GM18498 (cell line): ENCODE results near the gene CLTA.
"Not testable (repeated sequence)": the region's sequence is repeated elsewhere in the genome, so short reads cannot be mapped to it uniquely, and the experiment has no call there.

Experiments
- ATAC-seq: cut with Tn5 transposase; IDR thresholded peaks from one replicate; pipeline ENCODE4 v1.9.1; 2021; ENCODE audit warnings: mild to moderate bottlenecking, moderate library complexity; ENCODE audit not compliant: unreplicated experiment

CLTA gene

GRCh38 chr9:36180243-36180642 lies 10.5 kb upstream of the CLTA start:
- not testable (repeated sequence) for ATAC-seq

DNA sequence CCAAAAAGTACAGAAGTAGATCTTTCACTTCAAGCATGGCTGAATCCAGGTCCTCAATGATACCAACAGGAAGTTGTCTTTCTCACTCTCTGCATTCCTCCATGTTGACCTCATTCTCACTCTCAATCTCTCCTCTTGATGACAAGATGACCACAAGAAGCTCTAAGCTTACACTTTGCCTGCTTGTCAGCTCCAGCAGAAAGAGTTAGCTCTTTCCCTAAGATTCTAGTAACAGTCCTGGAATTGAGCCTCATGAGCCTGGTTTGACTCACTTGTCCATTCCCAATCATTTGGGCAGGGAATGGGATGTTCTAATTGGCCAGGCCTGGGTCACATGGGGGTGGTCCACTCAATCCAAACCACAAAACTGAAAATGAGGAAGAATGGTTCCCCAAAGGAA lies 3.3 kb upstream of the CLTA start:
- ATAC-seq: no peak

DNA sequence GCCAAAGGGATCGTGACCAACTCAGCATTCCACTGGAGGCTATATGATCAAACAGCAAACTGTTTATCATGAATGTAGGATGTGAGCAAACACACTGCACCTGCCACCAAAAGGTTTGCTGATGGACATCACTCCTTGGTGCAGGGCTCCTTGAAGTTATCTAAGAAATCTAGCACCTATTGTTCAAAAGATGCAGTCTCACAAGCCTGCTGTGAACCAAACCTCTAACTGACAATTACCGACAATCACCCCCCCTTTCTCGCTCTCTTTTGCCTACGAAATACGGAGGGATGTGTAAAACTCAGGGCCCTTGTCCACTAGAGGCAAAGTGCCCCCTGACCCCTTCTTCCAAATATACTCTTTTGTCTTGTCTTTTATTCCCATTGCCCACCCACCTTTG lies 2.5 kb upstream of the CLTA start:
- no peak for ATAC-seq

GRCh38 chr9:36189976-36190375 lies 745 bp upstream of the CLTA start:
- ATAC-seq: no peak

- ATAC-seq: peak; percentile 15
Observed at GRCh38 chr9:36191290-36191645, 547 bp downstream of the CLTA start.

- no peak for ATAC-seq
Observed at GRCh38 chr9:36191686-36192085, 965 bp downstream of the CLTA start.

GRCh38 chr9:36192196-36192595 lies 1.5 kb downstream of the CLTA start:
- ATAC-seq: no peak

DNA sequence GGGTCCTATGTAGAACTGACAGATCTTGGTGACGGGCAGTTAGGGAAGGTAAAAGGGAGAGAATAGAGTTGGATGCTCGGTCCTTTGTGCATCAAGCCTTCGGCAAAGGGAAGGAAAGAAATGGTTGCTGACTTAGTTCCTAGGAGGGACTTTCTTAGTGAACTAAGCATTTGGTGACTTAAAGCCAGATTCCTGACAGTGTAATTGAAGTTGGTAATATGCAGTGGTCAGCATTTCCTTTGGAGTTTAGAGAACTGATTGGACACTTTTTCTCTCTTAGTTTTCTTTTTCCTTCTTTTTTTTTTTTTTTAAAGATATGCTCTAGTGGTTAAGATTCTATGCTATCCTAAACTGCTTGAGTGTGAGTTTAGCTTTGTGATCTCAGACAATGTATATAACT lies 2.3 kb downstream of the CLTA start:
- no peak for ATAC-seq

DNA sequence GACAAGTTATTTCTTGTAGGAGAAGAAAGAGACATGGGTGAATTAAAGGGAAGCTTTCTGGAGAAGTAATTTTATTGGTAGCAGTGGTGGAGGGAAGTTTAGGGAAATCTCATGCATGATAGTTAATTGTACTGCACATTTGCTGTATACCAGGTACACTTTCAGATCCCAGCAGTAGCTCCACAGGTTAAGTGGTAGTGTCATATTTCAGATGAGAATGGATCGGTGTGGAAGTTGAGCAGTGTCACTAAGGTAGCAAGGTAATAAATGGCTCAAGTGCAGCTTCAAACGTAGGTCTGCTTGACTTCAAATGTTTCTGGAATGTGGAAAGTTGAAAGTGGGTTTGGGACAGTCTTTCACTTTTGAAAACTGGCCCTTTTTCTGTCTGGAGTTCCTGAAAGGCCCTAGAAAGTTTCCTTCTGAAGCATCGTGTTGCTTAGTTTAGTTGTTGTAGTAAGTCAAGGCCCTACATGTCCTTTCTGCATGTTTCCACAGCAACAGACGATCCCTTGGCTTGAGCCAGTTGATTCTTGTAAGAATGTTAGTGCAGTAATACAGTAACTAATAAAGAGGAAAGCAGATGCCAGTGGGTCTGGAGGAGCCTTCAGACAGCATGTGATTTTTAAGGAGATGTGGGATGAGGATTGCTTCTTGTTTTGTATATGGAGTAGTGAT lies 3.7 kb downstream of the CLTA start:
- no peak for ATAC-seq

- ATAC-seq: no peak
Observed at GRCh38 chr9:36204906-36205547, 14.3 kb downstream of the CLTA start.

GRCh38 chr9:36207016-36207415 lies 16.3 kb downstream of the CLTA start:
- no peak for ATAC-seq

GRCh38 chr9:36207546-36208012 lies 16.9 kb downstream of the CLTA start:
- no peak for ATAC-seq

DNA sequence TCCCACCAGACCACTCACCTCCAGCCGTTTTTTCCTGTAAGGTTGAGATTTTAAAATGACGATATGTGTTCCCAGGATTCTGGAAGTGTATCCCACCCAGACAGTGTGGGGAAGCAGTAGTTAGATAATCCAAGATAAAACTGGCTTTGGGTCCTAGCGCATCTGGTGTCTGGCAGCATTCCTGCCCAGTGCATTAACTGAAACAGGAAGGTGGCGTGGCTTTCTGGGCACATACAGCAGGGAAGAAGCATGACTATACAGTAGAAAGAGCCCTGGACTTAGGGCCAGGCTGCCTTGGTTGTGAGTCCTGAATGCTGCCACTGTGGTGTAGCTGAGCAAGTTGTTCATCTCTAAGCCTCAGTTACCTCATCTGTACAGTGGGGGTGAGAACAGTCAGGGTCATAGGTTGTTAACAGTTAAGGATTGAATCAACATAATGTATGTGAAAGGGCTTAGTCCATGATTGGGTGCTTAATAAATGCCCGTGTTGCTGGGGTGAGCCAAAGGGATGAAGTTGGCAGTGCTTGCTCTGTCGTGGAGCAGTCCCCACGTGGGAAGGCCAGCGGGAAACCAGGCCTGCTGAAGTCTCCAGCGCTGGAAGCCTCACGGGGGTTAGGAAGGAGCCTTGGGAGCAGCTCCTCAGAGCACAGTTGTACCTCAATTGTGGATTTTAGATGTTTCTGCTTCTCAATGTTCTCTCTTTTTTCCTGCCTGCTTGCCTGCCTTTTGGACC lies 18.0 kb downstream of the CLTA start:
- ATAC-seq: no peak

DNA sequence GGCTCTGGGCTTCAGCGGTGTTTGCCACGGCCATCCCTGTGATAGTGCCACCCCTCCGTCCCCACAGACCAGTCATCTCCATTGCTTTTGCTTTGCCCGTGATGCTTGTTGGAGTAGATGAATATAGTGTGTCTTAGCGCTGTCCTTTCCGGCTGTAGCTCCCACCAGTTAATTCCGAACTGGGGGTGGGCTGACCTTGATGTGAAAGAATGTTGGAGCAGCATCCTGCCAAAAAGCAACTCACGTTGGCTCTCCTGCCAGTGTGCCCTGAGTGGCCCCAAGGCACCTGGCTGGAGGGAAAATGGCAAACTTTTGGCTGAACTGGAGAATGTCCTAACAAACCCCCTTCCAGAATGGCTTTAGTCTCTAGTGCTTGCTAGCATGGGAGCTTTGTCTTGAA lies 20.0 kb downstream of the CLTA start:
- no peak for ATAC-seq

DNA sequence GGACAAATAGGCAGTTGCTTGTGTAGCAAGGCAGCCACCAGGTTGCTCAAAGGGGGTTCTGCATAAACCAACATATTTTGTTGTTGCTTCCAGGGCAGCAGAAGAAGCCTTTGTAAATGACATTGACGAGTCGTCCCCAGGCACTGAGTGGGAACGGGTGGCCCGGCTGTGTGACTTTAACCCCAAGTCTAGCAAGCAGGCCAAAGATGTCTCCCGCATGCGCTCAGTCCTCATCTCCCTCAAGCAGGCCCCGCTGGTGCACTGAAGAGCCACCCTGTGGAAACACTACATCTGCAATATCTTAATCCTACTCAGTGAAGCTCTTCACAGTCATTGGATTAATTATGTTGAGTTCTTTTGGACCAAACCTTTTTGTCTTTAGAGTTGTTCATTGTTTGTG lies 20.8 kb downstream of the CLTA start:
- no peak for ATAC-seq

DNA sequence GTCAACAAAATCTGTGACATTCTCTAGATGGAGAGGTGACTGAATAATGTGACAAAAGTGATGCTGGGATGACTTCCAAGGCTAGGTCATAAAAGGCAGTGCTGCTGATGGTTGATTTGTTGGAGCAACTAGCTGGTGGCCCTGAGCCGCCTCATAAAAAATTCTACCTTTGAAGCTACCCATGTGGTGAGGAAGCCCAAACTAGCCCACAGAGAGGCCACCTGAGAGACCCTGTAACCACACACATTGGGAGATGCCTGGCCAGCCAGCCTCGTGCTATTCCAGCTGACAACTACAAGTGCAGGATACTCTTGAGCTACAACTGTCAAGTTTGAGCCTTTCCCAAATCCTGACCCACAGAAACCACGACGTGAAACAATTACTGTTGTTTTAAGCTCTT lies 22.7 kb downstream of the CLTA start:
- ATAC-seq: no peak

- no peak for ATAC-seq
Observed at GRCh38 chr9:36213989-36214388, 23.3 kb downstream of the CLTA start.

DNA sequence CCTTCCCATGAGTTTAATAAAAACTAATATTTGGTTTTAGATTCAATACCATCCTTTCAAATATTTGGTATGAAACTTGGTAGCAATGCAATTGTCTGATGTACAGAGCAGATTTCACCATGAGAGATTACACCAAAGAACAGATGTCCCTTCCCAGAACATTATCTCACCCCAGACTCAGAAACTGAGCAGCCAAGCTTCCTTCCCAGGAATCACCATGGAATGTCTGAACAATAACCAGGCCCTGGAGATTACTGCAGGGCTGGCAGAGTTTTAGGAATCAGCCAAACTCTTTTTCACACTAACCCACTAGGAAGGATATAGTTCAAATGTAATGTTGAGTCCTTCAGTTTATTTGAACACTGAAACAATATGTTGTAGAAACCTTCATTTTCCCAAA lies 23.9 kb downstream of the CLTA start:
- no peak for ATAC-seq

DNA sequence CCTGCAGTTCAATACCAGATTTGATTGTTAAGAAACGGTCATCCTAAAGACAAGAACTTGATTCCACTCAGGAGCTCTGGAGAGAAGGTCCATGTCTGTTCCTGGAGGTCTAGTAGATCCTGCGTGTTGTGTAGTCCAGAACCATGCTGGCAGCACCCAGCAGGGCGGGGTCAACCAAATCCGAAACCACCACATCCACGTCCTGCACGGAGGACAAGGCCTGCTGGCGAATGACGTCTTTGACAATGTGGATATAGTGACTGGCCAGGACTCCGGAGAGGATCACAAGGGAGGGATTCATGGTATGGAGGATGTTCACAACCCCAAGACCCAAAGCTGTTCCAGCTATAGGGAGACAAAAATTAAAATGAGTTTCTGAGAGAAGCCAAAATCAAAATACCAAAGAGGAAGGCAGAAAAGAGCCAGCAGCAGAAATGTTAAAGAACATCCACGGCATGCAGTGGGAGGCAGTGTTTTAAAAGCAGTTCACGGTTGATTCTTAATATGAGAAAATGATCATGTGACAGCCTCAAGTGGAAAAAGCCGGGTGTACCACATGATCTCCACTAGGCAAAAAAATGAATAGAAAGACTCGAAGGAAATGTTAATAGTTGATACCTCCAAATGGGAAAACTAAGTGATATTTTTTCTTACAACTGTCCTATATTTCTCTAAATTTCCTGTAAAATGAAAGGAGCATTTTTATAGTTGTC lies 26.7 kb downstream of the CLTA start:
- no peak for ATAC-seq

GRCh38 chr9:36218011-36218410 lies 27.3 kb downstream of the CLTA start:
- no peak for ATAC-seq

DNA sequence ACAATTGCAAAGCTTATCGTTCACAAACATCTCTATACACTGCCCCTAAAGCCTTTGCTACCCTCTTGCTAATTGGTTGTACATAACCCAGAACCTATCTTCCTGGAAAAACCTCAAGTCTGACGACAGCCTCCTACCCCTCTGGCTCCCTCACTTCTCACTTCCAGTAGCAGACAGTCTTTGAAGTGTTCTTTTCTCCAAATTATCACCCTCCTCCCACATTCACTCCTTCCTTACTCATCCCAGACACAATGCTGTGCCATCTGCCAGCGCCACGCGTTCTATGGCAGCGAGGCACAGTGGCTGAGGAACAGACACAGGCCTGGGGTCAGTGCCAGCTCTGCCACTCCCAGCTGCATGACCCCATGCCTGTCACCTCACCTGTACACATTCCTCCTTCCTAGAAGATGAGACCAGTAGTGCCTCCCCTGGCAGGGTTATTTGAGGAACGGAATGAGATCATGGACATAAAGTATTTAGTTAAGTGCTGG lies 27.7 kb downstream of the CLTA start:
- ATAC-seq: no peak
